MCF 10A (cell line): Measurements from ENCODE around the gene SLC25A42. TPM values are rescaled to one million over a fixed set of nuclear protein-coding genes. Genes with fewer than 3 reads are reported as not detected.

Experiments
- BruUV-seq: library from RNA; stranded (reverse); fragments of 400-500 nt; replicated peaks from 2 replicates; lab custom pipeline; 2021; lab: Mats Ljungman, UMichigan
- CTCF ChIA-PET: fragments of 300-600 bp; sonication (Branson Sonifier 250); formaldehyde crosslinking; extraction: SDS; loops from one replicate; lab custom pipeline; 2021; ENCODE audit warnings: antibody characterized with exemption, inconsistent platforms; lab: Yijun Ruan, JAX
- POLR2A ChIA-PET: fragments of 300-600, 350-650 bp; sonication (Branson Sonifier 250); formaldehyde crosslinking; extraction: SDS; loops from one replicate; lab custom pipeline; 2020; ENCODE audit warnings: antibody characterized with exemption, inconsistent platforms; lab: Yijun Ruan, JAX
- DNase-seq: peaks from one replicate; pipeline ENCODE4 v3.0.0-alpha.2; 2018; ENCODE audit not compliant: unreplicated experiment
- H3K27ac Mint-ChIP-seq: one replicate; pipeline ENCODE4 v1.8.0; 2022; ENCODE audit warnings: mild to moderate bottlenecking, low read depth, mixed read lengths; ENCODE audit not compliant: unreplicated experiment
- H3K27me3 Mint-ChIP-seq: one replicate; pipeline ENCODE4 v1.8.0; 2022; ENCODE audit warnings: mixed read lengths; ENCODE audit not compliant: insufficient read depth, unreplicated experiment
- H3K36me3 Mint-ChIP-seq: one replicate; pipeline ENCODE4 v1.8.0; 2022; ENCODE audit warnings: mild to moderate bottlenecking, moderate library complexity, mixed read lengths; ENCODE audit not compliant: insufficient read depth, unreplicated experiment
- H3K4me1 Mint-ChIP-seq: one replicate; pipeline ENCODE4 v1.8.0; 2022; ENCODE audit warnings: mixed read lengths; ENCODE audit not compliant: insufficient read depth, unreplicated experiment
- H3K4me3 Mint-ChIP-seq: one replicate; pipeline ENCODE4 v1.8.0; 2022; ENCODE audit warnings: mild to moderate bottlenecking, moderate library complexity, mixed read lengths; ENCODE audit not compliant: unreplicated experiment
- H3K9me3 Mint-ChIP-seq: one replicate; pipeline ENCODE4 v1.8.0; 2022; ENCODE audit warnings: mixed read lengths; ENCODE audit not compliant: unreplicated experiment
- CTCF ChIP-seq: fragments of 200-600 bp; IDR thresholded peaks from one replicate; pipeline ENCODE4 v1.8.0; 2022; ENCODE audit warnings: antibody characterized with exemption, mild to moderate bottlenecking; ENCODE audit not compliant: unreplicated experiment
- intact Hi-C: fragments of 100-400 bp; cut with micrococcal nuclease; formaldehyde crosslinking; loops from 2 replicates; pipeline ENCODE4 v1.14.1; 2022
- total RNA-seq: library from RNA; stranded (reverse); gene quantifications from 2 replicates; pipeline ENCODE4 v1.2.3, GENCODE V29; 2022

The SLC25A42 gene
- total RNA-seq, 1 experiment from 2014 or later = 3.1 TPM

- POLR2A ChIA-PET = no interaction called here
- TF ChIP-seq CTCF = no peak
- CTCF ChIA-PET = no interaction called here
- no TSS peak for BruUV-seq
- Mint-ChIP-seq H3K4me1 (no peaks in the 10 kb centered on the region), H3K9me3 (no peaks in the 10 kb centered on the region), H3K27me3 (no peaks in the 10 kb centered on the region), H3K4me3 (no peak overlapping the region), H3K27ac (no peak overlapping the region), H3K36me3 (peaks cover 6% of the 10 kb centered on the region)
- DNase-seq = no peak
- intact Hi-C loops = no loop called here
Measured at GRCh38 chr19:19162495-19162894, 98.7 kb downstream of the SLC25A42 start.

Other genes starting within 250 kb of the SLC25A42 start
- gene UPF1, start 232.0 kb upstream of the SLC25A42 start, total RNA-seq = 79.8 and 85.0 TPM in 2 replicates
- not detected in 2 replicates for gene CERS1, start 167.8 kb upstream of the SLC25A42 start, total RNA-seq
- gene COPE, start 144.6 kb upstream of the SLC25A42 start, total RNA-seq = 310 and 456 TPM in 2 replicates
- 87.7 and 98.8 TPM in 2 replicates for gene DDX49, start 144.3 kb upstream of the SLC25A42 start, total RNA-seq
- gene HOMER3, start 122.8 kb upstream of the SLC25A42 start, total RNA-seq = 57.9 and 58.9 TPM in 2 replicates
- gene SUGP2, start 30.5 kb upstream of the SLC25A42 start, total RNA-seq = 69.1 and 75.8 TPM in 2 replicates
- gene ARMC6, start 30.4 kb upstream of the SLC25A42 start, total RNA-seq = 24.8 and 37.1 TPM in 2 replicates
- gene TMEM161A, start 74.5 kb downstream of the SLC25A42 start, total RNA-seq = 34.8 and 36.1 TPM in 2 replicates
- gene MEF2B, start 106.3 kb downstream of the SLC25A42 start, total RNA-seq = 1.4 TPM in 2 replicates
- gene BORCS8, start 128.2 kb downstream of the SLC25A42 start, total RNA-seq = 25.4 and 26.3 TPM in 2 replicates
- gene RFXANK, start 128.3 kb downstream of the SLC25A42 start, total RNA-seq = 115 and 118 TPM in 2 replicates
- 13.4 and 20.6 TPM in 2 replicates for gene NR2C2AP, start 139.4 kb downstream of the SLC25A42 start, total RNA-seq
- not detected in 2 replicates for gene NCAN, start 148.0 kb downstream of the SLC25A42 start, total RNA-seq
- gene TM6SF2, start 209.3 kb downstream of the SLC25A42 start, total RNA-seq = not detected in 2 replicates